Activated T-cell treated with anti-CD3 and anti-CD28 coated beads for 48 hours (primary cell): Measurements from ENCODE around the gene TAF1C.
A peak's percentile ranks its signal among the peaks of the same experiment; 100 is the strongest.

Experiments
- DNase-seq: peaks from one replicate; pipeline ENCODE4 v3.0.0-alpha.2; 2020; ENCODE audit warnings: low read depth

The TAF1C gene

DNA sequence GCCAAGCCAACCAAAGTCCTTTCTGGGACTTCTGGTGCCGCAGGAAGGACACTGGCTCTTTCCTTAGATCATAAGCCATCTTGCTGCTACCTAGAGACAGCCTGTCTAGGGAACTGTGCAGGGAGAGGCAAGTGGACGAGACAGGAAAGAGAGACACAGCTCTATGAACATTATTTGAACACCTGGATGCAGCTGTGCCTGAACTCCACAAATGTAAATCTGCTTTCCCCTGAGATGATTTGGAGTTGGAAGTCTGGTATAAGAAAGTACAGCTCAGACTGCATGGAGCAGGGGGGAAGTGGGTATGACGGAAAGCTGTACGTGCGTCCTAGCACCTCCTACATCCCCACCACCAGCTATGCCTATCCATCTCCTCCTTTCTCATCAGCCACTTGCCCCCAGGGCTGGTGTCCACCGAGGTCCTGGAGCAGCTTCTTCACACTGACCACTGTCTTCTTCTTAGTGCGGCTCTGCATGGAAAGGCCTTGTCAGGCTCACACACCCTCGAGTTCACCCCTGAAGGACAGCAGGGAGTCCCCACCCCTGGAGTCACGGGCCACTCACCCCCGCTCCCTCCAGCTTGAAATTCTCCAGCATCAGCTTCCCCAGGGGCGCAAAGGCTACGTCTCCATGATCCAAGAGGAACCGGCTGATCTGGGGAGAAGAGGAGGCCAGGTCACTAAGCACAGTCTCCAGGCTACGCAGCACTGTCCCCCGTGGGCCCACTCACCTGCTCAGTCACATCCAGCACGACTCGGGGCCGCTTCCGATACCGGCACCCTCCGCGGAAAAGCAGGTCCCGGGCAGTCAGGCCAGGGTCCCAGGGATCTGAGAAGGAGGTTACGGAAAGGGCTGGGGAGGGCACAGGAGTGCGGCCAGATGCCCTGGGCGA lies 3.9 kb downstream of the TAF1C start:
- no peak for DNase-seq

DNA sequence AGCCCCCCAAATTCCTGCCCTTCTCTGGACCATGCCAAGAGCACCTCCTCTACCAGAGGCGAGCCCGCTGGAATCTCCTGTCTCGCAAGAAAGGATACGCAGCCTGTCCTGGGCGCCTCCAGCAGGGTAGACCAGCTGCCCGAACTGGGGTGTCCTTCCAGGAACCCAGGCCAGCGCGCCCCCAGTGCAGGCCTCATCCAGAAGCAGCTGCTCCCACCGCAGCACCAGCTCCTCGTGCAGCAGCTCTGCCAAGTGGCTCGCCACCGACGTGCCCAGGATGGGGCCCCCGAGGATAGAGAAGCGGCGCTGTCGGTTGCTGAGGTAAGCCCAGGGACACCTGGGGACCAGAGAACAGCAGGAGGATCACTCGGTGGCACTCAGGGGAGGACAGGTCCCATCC lies 4.8 kb downstream of the TAF1C start:
- DNase-seq: no peak

DNA sequence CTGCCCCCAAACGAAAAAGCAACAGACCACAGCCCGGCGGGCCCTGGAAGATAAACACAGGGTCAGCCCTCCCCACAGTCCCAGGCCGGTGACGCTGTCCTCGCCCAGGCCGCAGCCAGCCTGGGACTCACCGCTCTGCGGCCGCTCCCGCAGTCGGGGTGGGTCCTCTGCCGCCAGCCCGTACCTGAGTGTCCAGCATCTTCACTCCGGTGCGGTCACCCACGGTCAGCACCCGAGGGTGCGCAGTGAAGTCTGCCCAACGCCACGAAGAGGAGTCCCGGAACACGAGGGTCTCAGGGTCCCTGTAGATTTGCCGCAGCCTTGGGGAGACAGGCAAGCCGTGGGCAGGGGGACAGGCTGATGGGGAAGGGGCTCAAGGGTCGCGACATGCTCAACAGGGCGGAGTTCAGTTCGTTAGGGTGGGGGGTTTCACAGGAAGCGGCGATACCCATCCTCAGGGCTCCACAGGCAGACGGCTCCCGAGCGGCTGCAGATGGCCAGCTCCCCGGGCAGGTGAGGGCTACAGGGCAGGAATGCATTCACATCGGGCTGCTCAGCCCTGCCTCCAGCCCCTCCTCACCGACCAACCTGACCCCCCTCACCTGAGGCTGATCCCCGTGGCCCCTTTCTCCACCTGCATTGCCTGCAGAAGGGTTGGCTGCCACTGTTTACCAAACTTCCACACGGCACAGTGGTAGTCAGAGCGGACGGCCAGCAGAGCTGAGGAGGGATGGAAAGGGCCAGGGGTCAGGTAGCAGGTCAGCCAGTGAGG lies 5.5 kb downstream of the TAF1C start:
- no peak for DNase-seq

DNA sequence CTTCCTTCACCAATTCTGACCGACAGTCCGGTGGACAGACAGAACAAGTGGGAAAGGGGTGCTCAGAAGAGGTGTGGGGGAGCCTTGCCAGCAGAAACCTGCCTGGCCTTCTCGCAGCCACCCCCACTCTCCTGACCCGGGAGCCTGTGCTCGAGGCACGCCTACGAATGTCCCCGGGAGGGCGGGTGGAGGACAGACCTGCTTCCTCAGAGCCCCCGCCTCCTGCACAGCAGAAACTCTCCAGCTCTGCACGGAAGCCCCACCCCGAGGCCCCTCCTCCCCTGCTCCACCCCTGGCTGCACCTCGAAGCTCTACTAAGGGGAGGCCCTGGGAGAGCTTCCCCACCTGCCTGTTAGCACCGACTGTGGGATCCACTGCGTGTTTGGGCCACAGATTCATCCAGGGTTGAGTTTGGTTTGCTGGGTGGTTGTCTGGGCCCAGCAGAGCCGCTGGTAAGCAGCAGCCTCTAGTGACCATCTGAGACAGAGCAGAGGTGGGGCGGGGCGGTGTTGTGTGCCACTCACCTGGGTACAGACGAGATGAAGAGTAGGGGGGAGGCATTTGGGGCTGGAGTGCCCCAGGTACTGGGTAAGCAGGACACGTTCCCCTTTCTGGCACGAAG lies 6.2 kb downstream of the TAF1C start:
- DNase-seq: no peak

DNA sequence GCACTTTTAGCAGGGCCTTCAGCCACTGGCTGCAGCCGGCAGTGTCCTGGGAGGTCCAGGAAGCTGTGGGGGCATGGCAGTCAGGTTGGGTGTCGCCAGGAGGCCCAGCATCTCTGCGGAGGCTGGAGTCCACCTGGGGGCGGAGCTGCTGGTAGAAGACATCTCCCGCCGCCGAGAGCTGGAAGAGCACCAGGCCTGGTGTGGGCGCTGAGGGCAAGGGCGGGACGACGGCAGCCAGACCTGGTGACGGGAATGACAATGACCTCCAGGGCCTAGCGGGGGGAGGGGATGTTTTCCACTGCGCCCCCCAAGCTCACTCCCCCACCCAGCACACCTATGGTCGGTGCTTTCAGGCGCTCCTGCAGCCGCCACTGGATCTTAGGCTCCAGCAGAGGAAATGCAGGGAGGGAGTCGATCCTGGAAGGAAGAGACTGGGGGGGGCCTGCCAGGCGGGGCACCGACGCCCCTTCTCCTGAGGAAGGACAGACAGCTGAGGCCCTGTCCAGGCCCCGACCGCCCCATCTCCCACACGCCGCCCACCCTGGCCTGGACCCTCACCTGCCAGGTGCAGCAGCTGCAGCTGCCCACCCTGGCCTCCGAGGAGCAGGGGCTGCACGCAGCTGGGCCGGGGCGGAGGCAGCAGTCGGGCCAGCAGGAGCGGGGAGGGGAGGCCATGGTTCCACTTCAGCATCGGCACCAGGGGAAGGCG lies 7.1 kb downstream of the TAF1C start:
- no peak for DNase-seq

DNA sequence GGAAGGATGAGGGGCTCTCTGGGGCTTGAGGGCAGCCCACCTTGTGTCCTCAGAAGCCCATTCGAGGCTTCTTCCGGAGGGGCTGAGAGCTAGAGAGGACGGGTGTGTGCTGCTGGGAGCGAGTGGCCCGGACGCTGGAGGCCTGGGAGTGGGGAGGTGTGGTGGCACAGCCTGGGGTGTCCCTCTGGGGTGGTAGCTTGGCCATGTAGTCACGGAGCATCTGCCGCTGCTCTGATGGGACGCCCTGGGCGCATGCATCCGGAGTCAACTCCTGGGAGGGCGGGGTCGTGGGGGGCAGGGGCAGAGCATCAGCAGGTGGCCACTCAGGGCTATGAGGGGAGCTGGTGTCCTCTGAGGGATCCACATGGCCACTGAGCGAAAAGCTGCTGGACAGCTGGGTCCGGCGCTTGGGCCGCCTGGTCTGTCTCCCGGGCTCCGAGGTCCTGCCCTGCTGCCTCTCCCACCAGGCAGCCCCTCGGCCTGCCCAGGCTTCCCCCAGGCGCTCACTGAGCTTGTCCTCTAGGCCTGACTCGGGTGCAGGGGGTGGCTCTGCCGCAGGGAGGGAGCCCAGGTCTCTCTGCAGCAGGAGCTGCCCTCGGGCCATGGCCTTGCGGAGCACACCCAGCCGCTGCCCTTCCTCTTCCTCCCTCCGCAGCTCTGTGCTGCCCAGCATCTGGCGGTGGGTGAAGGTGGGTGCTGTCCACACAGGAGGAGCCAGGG lies 7.8 kb downstream of the TAF1C start:
- no peak for DNase-seq

DNA sequence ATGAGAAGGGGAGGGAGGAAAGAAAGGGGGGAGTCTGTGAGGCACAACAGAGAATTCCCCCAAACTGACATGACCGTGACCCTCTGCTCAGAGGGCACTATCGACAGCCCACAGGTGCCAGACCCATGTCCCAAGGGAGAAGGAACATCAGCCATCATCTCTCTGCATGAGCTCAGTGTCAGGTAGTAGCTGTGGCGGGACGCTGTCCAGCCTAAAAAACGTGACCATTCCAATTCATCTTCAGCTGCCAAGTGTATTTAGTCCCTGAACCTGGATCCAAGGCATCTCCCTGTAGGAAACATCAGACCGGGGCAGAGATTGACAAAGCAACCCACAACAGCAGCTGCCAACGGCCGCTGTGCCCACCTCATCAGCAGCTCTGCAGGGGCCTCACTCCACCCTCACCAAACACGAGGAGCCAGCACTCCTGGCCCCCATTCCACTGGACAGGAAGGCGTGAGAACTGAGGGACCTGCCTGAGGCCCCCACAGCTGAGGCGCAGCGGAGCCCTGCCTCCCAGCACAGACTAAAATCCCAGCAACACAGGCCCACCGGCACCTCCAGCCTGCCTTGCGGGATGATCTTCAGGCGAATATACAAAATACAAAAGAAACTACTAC lies 8.6 kb downstream of the TAF1C start:
- no peak for DNase-seq

DNA sequence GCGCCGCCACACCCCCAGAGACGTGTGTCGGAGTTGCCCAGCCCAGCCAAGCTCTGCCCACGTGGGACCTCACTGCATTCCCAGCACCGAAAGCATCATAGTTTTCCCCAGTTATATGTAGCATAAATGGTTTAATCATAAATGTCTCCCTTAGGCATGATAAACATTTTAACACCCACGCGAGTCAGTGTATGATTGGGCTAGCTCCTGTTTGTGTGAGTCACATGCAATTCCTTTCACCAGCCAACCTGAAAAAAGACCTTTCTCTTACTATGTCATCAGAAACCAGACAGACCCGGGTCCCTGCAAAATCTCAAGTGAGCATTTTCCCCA lies 9.2 kb downstream of the TAF1C start:
- DNase-seq: no peak

DNA sequence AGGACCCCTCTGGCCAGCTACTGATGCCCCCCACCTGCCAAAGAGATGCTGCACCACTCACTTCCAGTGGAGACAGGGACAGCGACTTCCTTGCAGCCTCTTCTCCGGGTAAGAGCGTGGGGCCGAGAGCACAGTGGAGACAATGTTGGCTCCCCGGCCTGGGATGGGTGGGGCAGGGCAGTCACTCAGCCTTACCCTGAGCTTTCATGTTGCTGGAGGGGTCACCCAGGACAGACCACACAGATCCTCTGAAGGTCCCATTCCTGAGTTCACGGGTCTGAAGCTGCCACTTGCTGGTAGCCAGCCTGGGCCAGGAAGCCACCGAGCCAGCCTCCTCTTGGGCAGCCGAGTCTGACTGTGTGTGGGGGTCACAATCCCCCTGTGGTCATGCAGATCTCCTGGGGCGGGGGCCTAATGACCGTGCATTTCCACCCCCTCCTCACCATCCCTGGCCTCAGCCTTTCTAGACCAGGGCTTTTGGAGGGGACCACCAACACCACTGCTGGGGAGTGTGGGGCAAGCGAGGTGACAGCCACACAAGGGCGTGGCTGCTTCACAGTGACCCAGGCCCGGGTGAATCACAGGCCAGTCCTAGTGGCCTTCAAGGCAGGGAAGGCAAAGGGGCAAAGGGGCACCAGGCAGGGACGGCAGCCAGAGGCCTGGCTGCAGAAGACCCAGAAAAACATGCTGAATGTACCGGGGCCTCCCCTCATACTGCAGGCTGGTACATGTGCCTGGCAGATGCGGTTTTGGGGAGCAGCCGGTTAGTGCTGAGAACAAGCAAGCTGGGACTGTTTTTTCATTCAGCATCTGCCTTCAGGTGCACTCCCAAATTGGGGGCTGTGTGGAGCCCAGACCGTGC lies 10.4 kb downstream of the TAF1C start:
- DNase-seq: no peak

DNA sequence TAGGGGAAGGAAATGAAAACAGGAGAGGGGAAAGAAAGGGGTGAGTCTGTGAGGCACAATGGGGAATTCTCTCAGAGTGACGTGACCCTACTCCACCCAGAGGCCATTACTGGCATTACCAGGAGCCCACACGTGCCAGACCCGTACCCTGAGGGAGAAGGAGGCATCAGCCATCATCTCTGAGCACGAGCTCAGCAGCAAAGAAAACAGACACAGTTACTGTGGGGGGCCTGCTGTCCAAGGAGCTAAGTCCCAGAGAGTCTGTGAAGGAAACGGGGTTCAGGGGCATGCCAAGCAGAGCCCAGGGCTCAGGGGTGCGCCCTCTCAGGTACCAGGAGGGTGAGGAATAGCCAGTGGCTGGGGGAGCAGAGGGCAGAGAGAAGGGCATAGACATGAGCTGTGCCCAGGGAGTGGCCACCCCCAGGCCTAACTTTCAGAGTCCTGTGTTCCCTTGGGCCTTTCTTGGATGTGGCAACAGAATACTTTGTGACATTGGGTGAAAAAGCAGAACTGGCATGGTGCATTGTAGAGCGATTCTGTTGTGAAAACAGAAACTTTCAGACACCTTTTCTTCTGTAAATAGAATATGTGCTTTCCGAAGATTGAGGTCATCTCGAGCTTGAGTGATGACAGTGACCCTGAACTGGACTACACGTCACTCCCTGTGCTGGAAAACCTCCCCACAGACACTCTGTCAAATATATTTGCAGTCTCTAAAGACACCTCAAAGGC lies 11.3 kb downstream of the TAF1C start:
- DNase-seq: peak; percentile 53

DNA sequence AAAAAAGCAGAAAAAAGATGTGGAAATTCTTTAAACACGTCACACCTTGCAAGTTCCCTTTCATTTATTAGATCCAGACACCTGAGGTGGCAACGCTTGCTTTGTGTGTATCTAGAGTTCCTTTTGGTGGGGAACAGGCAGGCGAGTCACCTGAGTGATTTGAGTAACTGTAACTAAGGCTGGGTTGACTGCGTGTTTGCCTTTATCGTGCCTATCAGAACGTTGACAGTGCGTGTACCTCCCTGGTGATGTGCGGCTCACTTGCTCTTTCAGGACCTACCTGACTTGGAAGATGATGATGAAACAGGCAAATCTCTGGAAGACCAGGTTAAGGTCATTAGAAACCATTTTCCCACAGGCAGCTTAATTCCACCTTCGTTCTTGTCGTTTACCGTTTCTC lies 12.5 kb downstream of the TAF1C start:
- DNase-seq: no peak

DNA sequence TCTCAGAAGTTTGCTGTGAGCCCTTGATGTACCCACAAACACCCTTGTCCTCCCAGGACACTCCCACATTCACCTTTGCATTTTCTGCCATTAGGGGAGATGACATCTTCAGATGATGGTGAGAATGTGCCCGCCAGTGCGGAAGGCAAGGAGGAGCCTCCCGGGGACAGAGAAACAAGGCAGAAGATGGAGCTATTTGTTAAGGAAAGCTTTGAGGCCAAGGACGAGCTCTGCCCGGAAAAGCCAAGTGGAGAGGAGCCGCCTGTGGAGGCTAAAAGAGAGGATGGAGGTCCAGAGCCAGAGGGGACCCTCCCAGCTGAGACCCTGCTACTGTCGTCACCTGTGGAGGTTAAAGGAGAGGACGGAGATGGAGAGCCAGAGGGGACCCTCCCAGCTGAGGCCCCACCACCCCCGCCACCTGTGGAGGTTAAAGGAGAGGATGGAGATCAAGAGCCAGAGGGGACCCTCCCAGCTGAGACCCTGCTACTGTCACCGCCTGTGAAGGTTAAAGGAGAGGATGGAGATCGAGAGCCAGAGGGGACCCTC lies 17.0 kb downstream of the TAF1C start:
- DNase-seq: no peak

DNA sequence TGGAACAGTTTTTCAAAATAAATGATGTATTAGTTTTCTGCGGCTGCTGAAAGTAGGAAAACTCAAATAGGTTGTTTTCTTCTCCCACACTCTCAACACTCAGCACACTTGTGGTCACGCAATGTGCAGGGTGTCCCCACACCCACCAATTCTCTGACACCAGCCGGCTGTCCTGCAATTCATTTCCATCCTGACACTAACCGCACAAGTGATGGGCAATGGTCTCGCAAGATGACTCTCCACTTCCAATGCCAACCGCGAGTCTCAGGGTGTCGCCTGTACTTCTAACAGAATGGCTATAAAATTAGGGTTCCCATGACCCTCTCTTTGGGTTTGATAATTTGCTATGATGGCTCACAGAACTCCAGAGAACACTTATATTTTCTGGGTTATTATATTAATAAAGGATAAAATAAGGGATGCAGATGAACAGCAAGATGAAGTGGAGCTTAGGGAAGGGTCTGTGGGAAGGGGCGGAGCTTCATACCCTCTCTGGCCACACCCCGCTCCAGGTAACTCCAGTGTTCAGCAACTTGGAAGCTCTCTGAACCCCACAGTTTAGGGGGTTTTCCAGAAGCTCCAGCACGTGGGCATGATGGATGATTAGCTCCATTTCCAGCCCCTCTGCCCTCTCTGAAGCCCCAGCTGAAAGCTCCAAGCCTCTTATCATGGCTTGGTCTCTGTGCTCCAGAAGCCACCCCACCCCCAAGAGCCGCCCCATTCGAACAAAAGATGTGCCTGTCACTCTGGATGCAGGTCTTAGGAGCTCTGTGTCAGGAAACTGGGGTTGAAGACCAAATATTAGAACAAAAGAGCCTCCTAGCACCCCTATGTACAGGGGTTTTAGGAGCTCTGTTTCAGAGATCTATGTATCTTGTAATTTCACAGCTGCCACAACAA lies 19.8 kb downstream of the TAF1C start:
- DNase-seq: peak; percentile 32

DNA sequence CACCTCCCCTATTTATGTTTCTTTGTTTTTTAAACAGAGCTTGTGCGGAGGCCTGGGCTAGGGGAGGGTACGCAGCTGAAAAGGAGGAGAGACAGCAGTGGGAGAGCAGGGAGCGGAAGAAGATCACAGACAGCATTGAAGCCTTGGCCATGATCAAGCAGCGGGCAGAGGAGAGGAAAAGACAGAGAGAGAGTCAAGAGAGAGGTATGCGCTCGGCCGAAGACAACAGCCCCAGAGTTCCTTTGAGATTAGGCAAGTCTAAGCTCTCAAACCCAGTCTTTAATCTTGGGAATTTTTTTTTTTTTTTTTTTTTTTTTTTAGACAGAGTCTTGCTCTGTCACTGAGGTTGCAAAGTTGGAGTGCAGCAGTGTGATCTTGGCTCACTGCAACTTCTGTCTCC lies 21.1 kb downstream of the TAF1C start:
- DNase-seq: no peak

DNA sequence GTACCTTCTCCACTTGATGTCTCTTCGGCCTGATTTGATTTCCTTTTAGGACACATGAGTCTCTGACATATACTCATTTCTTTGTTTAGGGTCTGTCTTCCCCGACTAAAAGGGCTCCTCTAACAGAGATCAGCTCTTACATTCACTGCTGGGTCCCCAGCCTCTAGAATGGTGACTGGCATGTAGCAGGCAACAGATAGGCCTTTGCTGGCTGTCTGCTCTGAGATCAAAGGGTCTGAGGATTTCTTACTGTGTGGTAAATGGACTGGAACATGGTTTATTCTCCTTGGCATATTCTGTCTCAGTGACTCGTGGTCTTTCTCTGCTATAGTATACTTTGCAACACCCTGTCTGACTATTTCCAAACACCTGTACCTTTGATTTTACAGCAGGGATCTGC lies 25.1 kb downstream of the TAF1C start:
- no peak for DNase-seq

DNA sequence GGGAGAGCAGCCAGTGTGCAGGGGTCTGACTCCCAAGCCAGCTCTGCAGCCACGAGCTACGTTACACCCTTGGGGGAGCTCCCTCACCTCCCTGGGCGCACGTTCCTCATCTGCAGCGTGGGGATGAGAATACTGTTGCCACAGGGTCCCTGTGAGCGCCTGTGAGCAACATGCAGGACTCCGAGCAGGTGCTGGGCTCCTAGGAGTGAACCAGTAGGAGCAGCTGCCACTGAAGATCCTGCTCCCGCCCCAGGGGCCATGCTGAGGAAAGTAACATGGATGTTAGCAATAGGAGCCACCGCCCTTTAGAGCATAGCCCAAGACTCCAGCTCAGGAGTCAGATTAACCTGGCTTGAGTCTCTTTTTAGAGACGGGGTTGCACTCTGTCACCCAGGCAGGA lies 25.8 kb downstream of the TAF1C start:
- DNase-seq: no peak

DNA sequence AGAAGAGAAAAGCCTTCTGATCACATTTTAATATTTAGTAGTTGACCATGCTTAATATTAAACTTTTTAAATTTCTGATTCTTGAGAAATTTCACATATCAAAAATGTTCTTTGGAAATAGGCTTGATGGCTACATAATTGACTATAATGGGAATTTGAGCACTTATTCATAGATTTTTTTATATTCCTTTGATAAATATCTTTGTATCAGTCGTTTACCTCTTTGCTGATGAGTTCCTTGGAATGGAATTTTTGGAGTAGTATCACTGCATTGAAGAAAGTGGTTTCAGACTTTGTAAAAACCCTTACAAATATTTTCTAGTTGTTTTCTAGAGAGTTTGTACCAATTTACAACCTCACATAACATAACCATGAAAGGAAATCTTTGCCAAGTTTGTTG lies 27.1 kb downstream of the TAF1C start:
- no peak for DNase-seq

DNA sequence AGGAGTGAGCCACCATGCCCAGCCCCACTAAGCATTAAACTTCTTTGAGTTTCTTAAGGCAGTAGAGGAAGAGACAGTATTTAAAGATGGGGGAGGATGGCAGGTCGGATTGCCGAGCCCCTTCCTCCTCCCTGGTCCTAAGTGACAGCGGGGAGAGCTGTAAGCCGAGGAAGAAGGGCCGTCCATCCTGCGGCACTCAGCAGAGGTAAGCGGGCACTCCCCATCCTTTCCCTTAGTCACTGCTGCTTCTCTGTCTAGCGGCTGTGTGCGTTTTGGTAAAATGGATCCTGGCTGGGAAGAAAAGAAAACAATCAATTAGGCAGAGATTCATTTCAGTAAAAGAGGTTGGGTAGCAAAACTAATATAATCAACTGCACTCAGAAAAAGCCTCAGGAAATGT lies 27.9 kb downstream of the TAF1C start:
- no peak for DNase-seq
